GM18858 (cell line): ENCODE data around the gene GPR42.

Source experiments
- ATAC-seq: cut with Tn5 transposase; IDR thresholded peaks from one replicate; pipeline ENCODE4 v1.9.1; 2021; ENCODE audit not compliant: unreplicated experiment

GPR42 gene

DNA sequence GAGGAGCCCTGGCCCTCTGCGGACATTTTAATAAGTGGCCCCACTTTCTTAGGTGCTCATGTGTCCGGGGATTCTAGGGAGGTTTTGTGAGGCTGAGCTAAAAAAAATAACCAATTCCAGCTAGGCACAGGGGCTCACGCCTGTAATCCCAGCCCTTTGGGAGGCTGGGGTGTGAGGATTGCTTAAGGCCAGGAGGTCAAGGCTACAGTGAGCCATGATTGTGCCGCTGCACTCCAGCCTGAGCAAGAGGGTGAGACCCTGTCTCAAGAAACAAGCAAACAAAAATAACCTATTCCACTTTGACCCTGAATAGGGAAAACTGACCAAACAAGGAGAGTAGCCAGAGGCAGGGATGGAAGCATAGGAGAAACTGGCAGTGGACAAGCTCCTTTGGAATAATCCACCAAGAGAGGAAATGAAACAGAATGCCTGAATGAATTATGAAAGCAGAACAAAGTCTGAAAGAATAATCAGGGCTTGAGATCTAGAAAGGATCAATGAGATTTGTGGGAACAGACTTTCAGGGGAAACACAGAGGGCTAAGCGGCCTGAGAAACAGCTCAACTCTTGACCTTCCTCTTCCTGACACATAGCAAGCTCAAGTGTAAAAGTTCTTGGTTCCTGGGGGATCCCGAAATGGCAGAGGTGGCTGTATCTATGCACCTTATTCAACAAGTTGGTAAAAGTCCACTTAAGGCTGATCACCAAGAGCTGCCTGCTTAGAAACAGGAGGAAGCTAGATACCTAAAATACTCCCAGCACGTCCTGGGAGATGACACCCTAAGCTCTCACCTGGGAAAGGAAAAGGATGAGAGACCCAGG is 47.1 kb downstream of the GPR42 start:
- no peak for ATAC-seq

DNA sequence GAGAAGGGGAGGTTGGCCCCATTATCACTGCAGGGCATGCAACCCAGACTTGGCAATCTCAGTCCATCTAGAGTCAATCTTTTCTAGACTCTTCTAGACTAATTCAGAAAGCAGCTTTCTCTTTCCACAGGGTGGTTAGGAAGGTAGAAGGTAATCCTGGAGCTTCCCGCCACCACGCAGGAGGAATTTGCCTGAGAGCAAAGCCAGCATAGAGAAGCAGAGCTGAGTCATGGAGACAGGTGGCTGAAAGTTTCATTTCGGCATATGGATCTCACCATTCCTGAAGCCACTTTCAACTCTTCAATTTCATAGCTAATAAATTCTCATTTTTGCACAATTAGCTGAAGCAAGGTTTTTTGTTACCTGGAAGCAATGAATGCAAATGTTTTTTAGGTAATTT is 48.2 kb downstream of the GPR42 start:
- ATAC-seq = no peak

DNA sequence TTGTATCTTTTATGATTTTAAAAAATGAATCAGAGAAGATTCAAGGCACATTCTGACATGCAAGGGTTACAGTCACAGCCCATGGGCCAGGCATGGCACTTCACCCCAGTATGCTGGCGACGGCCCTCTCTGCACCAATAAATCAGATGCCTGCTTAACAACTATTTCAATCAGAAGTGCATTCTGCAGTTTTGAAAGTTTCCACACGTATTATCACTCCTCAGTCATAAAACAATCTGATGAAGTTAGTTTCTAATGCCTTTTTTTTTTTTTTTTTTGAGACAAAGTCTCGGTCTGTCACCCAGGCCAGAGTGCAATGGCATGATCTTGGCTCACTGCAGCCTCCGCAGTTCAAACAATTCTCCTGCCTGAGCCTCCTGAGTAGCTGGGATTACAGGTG is 48.9 kb downstream of the GPR42 start:
- ATAC-seq = no peak

DNA sequence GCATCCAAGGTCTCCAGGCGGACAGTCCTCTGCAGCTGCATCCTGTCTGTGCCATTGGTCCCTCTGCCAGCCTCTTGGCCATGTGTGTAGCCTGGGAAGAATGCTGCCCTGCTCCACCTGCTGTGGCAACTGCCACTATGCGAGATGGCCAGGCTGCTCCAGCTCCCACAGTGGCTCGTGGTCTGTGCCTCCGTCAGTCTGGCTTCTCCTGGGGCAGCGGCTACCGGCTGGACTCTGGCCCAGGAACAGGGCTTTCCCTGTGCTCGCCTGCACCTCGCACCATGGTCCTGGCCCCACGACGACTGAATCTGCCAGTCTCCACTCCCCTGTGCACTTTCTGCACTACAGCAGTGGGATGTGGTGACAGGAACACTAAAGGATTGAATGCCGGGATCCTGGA is 50.5 kb downstream of the GPR42 start:
- ATAC-seq = no peak
